HEK293 (cell line): ENCODE data around the gene RAC3.

Experiments
- KLF10 ChIP-seq: fragments of 450-650 bp; IDR thresholded peaks from 2 replicates; pipeline ENCODE4 v1.5.1; 2018; ENCODE audit warnings: missing biosample characterization, mild to moderate bottlenecking, missing genetic modification characterization
- TCF7L2 ChIP-seq: IDR thresholded peaks from 2 replicates; pipeline ENCODE4 v1.6.1; 2011; ENCODE audit warnings: low read depth, mild to moderate bottlenecking, inconsistent platforms, low read length, moderate library complexity, borderline replicate concordance
- WT1 ChIP-seq: fragments of 450-650 bp; formaldehyde crosslinking; IDR thresholded peaks from 2 replicates; pipeline ENCODE4 v1.5.1; 2016; ENCODE audit warnings: missing biosample characterization, missing genetic modification characterization
- ZBTB1 ChIP-seq: fragments of 450-650 bp; formaldehyde crosslinking; IDR thresholded peaks from 2 replicates; pipeline ENCODE4 v1.5.1; 2016; ENCODE audit warnings: missing biosample characterization, missing genetic modification characterization
- ZBTB17 ChIP-seq: fragments of 450-650 bp; formaldehyde crosslinking; IDR thresholded peaks from 2 replicates; pipeline ENCODE4 v1.5.1; 2016; ENCODE audit warnings: missing biosample characterization, missing genetic modification characterization
- ZNF138 ChIP-seq: fragments of 450-650 bp; formaldehyde crosslinking; IDR thresholded peaks from 2 replicates; pipeline ENCODE4 v1.5.1; 2016; ENCODE audit warnings: missing biosample characterization, missing genetic modification characterization, borderline replicate concordance
- ZNF155 ChIP-seq: fragments of 450-650 bp; formaldehyde crosslinking; IDR thresholded peaks from 2 replicates; pipeline ENCODE4 v1.5.1; 2016; ENCODE audit warnings: missing biosample characterization, missing genetic modification characterization
- ZNF202 ChIP-seq: fragments of 450-650 bp; formaldehyde crosslinking; IDR thresholded peaks from 2 replicates; pipeline ENCODE4 v1.5.1; 2016; ENCODE audit warnings: missing biosample characterization, missing genetic modification characterization, borderline replicate concordance
- ZNF302 ChIP-seq: fragments of 450-650 bp; formaldehyde crosslinking; IDR thresholded peaks from 2 replicates; pipeline ENCODE4 v1.5.1; 2016; ENCODE audit warnings: missing biosample characterization, missing genetic modification characterization, low read depth
- ZNF391 ChIP-seq: fragments of 450-650 bp; formaldehyde crosslinking; IDR thresholded peaks from 2 replicates; pipeline ENCODE4 v1.5.1; 2016; ENCODE audit warnings: low read depth, missing biosample characterization, missing genetic modification characterization, borderline replicate concordance
- ZNF510 ChIP-seq: fragments of 450-650 bp; formaldehyde crosslinking; IDR thresholded peaks from 2 replicates; pipeline ENCODE4 v1.5.1; 2018; ENCODE audit warnings: mild to moderate bottlenecking, missing genetic modification characterization, missing biosample characterization; ENCODE audit not compliant: insufficient replicate concordance
- ZNF571 ChIP-seq: fragments of 450-650 bp; formaldehyde crosslinking; IDR thresholded peaks from 2 replicates; pipeline ENCODE4 v1.5.0; 2017; ENCODE audit warnings: missing biosample characterization, missing genetic modification characterization
- ZNF624 ChIP-seq: fragments of 450-650 bp; formaldehyde crosslinking; IDR thresholded peaks from 2 replicates; pipeline ENCODE4 v1.5.1; 2017; ENCODE audit warnings: missing biosample characterization, missing genetic modification characterization
- ZNF701 ChIP-seq: fragments of 450-650 bp; formaldehyde crosslinking; IDR thresholded peaks from 2 replicates; pipeline ENCODE4 v1.5.1; 2016; ENCODE audit warnings: missing biosample characterization, missing genetic modification characterization
- ZNF76 ChIP-seq: fragments of 450-650 bp; formaldehyde crosslinking; IDR thresholded peaks from 2 replicates; pipeline ENCODE4; 2016; ENCODE audit warnings: low read depth, missing biosample characterization, missing genetic modification characterization, borderline replicate concordance
- TF ChIP-seq, protein P1 (sequence below): fragments of 450-650 bp; IDR thresholded peaks from 2 replicates; pipeline ENCODE4 v1.5.1; 2018; ENCODE audit warnings: missing biosample characterization, missing genetic modification characterization
- TF ChIP-seq, protein P2 (sequence below): fragments of 450-650 bp; formaldehyde crosslinking; IDR thresholded peaks from 2 replicates; pipeline ENCODE4 v1.5.1; 2016; ENCODE audit warnings: missing biosample characterization, missing genetic modification characterization
- TF ChIP-seq, protein P3 (sequence below): IDR thresholded peaks from 2 replicates; pipeline ENCODE4 v1.6.1; 2011; ENCODE audit warnings: mild to moderate bottlenecking, low read depth, low read length, borderline replicate concordance
- TF ChIP-seq, protein P4 (sequence below): fragments of 450-650 bp; formaldehyde crosslinking; conservative IDR thresholded peaks from 2 replicates; pipeline ENCODE4 v1.5.1; 2016; ENCODE audit warnings: low read depth, missing biosample characterization, missing genetic modification characterization
- TF ChIP-seq, protein P5 (sequence below): fragments of 450-650 bp; formaldehyde crosslinking; IDR thresholded peaks from 2 replicates; pipeline ENCODE4 v1.5.1; 2016; ENCODE audit warnings: missing biosample characterization, missing genetic modification characterization
- TF ChIP-seq, protein P6 (sequence below): fragments of 450-650 bp; formaldehyde crosslinking; IDR thresholded peaks from 2 replicates; pipeline ENCODE4 v1.5.1; 2016; ENCODE audit warnings: missing biosample characterization, missing genetic modification characterization
- TF ChIP-seq, protein P7 (sequence below): fragments of 450-650 bp; formaldehyde crosslinking; IDR thresholded peaks from 2 replicates; pipeline ENCODE4 v1.5.1; 2016; ENCODE audit warnings: missing biosample characterization, missing genetic modification characterization

RAC3 gene

DNA sequence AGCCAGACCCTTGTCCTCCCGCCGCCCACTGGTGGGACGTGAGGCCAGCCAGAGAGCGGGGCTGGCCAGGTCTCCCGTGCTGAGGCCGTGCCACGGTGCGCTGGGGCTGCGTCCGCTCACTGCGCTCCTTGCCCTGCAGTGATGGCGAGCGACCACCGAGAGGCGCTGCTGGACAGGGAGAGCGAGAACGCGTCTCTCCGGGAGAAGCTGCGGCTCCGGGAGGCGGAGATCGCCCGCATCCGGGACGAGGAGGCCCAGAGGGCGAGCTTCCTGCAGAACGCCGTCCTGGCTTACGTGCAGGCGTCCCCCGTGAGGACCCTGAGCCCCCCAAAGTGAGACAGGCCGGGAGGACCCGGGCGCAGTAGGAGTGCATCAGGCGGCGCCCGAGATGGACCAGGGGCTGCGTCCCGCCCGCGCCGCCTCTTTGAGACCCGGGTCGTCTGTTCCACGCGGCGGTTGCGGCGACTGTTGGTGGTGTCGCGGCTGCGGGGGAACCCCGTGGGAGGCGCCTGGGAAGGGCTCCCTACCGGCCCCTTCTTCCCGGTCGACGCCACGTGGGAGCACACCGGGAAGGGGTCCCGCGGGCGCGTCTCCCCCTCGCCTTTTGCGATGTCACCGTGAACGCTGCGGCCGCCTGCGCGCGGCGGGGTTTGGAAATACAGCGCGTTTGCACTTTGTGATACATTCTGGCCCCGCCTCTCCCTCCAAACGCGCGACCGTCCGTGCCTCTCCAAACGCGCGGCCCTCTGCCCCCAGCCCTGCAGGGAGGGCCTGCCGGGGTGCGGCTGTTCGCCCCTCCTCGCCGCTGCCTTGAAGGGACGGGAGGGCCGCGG, 792 bp upstream of the RAC3 start (continued):
- TF ChIP-seq, protein P1, sequence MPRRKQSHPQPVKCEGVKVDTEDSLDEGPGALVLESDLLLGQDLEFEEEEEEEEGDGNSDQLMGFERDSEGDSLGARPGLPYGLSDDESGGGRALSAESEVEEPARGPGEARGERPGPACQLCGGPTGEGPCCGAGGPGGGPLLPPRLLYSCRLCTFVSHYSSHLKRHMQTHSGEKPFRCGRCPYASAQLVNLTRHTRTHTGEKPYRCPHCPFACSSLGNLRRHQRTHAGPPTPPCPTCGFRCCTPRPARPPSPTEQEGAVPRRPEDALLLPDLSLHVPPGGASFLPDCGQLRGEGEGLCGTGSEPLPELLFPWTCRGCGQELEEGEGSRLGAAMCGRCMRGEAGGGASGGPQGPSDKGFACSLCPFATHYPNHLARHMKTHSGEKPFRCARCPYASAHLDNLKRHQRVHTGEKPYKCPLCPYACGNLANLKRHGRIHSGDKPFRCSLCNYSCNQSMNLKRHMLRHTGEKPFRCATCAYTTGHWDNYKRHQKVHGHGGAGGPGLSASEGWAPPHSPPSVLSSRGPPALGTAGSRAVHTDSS (tag by site-specific recombination): no peak
- TF ChIP-seq, protein P2, sequence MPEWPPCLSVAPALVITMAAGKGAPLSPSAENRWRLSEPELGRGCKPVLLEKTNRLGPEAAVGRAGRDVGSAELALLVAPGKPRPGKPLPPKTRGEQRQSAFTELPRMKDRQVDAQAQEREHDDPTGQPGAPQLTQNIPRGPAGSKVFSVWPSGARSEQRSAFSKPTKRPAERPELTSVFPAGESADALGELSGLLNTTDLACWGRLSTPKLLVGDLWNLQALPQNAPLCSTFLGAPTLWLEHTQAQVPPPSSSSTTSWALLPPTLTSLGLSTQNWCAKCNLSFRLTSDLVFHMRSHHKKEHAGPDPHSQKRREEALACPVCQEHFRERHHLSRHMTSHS (tag by site-specific recombination): no peak
- TF ChIP-seq ZNF624 (tag by site-specific recombination) (no peak), ZNF571 (tag by site-specific recombination) (no peak), ZNF202 (no peak), ZNF76 (tag by site-specific recombination) (peak; percentile 44; the same call in 1 of the 2 replicates), ZNF138 (tag by site-specific recombination) (no peak), KLF10 (tag by site-specific recombination) (peak; percentile 66; the same call in 1 of the 2 replicates), ZNF155 (tag by site-specific recombination) (no peak), ZNF510 (tag by site-specific recombination) (no peak), ZNF391 (tag by site-specific recombination) (peak; percentile 76; the same call in 1 of the 2 replicates), ZBTB1 (tag by site-specific recombination) (peak; percentile 89), TCF7L2 (no peak), WT1 (tag by site-specific recombination) (0 out of 2 replicates have a peak, but pooled peaks have one; percentile 47), ZNF701 (no peak), ZNF302 (no peak), ZBTB17 (tag by site-specific recombination) (peak; percentile 68; the same call in 1 of the 2 replicates)
- TF ChIP-seq, protein P3, sequence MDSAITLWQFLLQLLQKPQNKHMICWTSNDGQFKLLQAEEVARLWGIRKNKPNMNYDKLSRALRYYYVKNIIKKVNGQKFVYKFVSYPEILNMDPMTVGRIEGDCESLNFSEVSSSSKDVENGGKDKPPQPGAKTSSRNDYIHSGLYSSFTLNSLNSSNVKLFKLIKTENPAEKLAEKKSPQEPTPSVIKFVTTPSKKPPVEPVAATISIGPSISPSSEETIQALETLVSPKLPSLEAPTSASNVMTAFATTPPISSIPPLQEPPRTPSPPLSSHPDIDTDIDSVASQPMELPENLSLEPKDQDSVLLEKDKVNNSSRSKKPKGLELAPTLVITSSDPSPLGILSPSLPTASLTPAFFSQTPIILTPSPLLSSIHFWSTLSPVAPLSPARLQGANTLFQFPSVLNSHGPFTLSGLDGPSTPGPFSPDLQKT: no peak
- TF ChIP-seq, protein P4, sequence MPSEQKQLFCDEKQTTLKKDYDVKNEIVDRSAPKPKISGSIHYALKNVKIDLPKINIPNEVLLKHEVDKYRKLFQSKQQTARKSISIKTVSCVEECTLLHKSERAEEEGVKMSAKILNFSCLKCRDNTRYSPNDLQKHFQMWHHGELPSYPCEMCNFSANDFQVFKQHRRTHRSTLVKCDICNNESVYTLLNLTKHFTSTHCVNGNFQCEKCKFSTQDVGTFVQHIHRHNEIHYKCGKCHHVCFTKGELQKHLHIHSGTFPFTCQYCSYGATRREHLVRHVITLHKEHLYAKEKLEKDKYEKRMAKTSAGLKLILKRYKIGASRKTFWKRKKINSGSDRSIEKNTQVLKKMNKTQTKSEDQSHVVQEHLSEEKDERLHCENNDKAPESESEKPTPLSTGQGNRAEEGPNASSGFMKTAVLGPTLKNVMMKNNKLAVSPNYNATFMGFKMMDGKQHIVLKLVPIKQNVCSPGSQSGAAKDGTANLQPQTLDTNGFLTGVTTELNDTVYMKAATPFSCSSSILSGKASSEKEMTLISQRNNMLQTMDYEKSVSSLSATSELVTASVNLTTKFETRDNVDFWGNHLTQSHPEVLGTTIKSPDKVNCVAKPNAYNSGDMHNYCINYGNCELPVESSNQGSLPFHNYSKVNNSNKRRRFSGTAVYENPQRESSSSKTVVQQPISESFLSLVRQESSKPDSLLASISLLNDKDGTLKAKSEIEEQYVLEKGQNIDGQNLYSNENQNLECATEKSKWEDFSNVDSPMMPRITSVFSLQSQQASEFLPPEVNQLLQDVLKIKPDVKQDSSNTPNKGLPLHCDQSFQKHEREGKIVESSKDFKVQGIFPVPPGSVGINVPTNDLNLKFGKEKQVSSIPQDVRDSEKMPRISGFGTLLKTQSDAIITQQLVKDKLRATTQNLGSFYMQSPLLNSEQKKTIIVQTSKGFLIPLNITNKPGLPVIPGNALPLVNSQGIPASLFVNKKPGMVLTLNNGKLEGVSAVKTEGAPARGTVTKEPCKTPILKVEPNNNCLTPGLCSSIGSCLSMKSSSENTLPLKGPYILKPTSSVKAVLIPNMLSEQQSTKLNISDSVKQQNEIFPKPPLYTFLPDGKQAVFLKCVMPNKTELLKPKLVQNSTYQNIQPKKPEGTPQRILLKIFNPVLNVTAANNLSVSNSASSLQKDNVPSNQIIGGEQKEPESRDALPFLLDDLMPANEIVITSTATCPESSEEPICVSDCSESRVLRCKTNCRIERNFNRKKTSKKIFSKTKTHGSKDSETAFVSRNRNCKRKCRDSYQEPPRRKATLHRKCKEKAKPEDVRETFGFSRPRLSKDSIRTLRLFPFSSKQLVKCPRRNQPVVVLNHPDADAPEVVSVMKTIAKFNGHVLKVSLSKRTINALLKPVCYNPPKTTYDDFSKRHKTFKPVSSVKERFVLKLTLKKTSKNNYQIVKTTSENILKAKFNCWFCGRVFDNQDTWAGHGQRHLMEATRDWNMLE (tag by site-specific recombination): no peak
- TF ChIP-seq, protein P5, sequence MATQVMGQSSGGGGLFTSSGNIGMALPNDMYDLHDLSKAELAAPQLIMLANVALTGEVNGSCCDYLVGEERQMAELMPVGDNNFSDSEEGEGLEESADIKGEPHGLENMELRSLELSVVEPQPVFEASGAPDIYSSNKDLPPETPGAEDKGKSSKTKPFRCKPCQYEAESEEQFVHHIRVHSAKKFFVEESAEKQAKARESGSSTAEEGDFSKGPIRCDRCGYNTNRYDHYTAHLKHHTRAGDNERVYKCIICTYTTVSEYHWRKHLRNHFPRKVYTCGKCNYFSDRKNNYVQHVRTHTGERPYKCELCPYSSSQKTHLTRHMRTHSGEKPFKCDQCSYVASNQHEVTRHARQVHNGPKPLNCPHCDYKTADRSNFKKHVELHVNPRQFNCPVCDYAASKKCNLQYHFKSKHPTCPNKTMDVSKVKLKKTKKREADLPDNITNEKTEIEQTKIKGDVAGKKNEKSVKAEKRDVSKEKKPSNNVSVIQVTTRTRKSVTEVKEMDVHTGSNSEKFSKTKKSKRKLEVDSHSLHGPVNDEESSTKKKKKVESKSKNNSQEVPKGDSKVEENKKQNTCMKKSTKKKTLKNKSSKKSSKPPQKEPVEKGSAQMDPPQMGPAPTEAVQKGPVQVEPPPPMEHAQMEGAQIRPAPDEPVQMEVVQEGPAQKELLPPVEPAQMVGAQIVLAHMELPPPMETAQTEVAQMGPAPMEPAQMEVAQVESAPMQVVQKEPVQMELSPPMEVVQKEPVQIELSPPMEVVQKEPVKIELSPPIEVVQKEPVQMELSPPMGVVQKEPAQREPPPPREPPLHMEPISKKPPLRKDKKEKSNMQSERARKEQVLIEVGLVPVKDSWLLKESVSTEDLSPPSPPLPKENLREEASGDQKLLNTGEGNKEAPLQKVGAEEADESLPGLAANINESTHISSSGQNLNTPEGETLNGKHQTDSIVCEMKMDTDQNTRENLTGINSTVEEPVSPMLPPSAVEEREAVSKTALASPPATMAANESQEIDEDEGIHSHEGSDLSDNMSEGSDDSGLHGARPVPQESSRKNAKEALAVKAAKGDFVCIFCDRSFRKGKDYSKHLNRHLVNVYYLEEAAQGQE (tag by site-specific recombination): no peak
- TF ChIP-seq, protein P6, sequence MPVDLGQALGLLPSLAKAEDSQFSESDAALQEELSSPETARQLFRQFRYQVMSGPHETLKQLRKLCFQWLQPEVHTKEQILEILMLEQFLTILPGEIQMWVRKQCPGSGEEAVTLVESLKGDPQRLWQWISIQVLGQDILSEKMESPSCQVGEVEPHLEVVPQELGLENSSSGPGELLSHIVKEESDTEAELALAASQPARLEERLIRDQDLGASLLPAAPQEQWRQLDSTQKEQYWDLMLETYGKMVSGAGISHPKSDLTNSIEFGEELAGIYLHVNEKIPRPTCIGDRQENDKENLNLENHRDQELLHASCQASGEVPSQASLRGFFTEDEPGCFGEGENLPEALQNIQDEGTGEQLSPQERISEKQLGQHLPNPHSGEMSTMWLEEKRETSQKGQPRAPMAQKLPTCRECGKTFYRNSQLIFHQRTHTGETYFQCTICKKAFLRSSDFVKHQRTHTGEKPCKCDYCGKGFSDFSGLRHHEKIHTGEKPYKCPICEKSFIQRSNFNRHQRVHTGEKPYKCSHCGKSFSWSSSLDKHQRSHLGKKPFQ (tag by site-specific recombination): no peak
- TF ChIP-seq, protein P7, sequence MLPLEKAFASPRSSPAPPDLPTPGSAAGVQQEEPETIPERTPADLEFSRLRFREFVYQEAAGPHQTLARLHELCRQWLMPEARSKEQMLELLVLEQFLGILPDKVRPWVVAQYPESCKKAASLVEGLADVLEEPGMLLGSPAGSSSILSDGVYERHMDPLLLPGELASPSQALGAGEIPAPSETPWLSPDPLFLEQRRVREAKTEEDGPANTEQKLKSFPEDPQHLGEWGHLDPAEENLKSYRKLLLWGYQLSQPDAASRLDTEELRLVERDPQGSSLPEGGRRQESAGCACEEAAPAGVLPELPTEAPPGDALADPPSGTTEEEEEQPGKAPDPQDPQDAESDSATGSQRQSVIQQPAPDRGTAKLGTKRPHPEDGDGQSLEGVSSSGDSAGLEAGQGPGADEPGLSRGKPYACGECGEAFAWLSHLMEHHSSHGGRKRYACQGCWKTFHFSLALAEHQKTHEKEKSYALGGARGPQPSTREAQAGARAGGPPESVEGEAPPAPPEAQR (tag by site-specific recombination): no peak
